ENCODE measurements around the gene CSH1.
A peak's percentile ranks its signal among the peaks of the same experiment; 100 is the strongest.
"Not testable (repeated sequence)": the region's sequence is repeated elsewhere in the genome, so short reads cannot be mapped to it uniquely, and the experiment has no call there.

Gene CSH1

GRCh38 chr17:63869491-63870291 is 26.7 kb downstream of the CSH1 start:
- not testable (repeated sequence) for DNase-seq (ENCODE audit: low read depth in 2 of 3, low spot score in 2 of 3)

GRCh38 chr17:63866625-63867024 is 29.7 kb downstream of the CSH1 start:
- DNase-seq (ENCODE audit: low read depth in 2 of 3, low spot score in 2 of 3): not testable (repeated sequence)

- no peak for DNase-seq (ENCODE audit: low read depth in 2 of 3, low spot score in 2 of 3)
Observed at GRCh38 chr17:63859257-63859656, 37.1 kb downstream of the CSH1 start.

DNA sequence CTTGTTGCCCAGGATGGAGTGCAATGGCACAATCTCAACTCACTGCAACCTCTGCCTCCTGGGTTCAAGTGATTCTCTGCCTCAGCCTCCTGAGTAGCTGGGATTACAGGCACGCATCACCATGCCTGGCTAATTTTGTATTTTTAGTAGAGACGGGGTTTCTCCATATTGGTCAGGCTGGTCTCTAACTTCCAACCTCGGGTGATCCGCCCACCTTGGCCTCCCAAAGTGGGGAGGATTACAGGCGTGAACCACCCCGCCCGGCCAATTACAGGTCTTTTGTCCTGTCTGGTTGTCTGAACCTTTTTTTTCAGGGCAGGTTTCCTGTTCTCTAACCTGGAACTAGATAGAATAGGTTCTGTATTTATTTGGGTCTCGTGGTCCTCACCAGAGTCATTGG is 39.9 kb downstream of the CSH1 start:
- DNase-seq (ENCODE audit: low read depth in 2 of 3, low spot score in 2 of 3): not testable (repeated sequence)

- no peak for DNase-seq (ENCODE audit: low read depth in 2 of 3, low spot score in 2 of 3)
Observed at GRCh38 chr17:63855185-63855584, 41.2 kb downstream of the CSH1 start.

DNA sequence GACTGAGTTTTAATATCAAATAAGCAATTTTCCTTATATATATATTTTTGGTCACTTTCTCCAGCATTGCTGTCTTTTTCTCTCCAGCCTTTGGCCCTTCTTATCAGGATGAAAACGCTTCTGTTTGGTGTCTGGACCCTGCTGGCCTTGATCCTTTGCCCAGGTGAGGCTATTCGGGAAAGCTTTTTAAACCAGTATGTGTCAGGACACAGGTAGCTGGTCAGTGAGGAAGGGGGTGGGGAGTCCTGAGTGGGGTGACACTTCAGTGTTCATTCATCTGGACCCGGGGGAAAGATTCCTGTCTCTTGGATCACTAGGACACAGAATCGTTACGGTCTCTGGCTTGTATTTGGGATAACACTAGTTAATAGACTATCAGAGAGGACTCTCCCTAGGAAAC is 41.7 kb downstream of the CSH1 start:
- DNase-seq (ENCODE audit: low read depth in 2 of 3, low spot score in 2 of 3): no peak

- no peak for DNase-seq (ENCODE audit: low read depth in 2 of 3, low spot score in 2 of 3)
Observed at GRCh38 chr17:63853260-63853659, 43.1 kb downstream of the CSH1 start.

DNA sequence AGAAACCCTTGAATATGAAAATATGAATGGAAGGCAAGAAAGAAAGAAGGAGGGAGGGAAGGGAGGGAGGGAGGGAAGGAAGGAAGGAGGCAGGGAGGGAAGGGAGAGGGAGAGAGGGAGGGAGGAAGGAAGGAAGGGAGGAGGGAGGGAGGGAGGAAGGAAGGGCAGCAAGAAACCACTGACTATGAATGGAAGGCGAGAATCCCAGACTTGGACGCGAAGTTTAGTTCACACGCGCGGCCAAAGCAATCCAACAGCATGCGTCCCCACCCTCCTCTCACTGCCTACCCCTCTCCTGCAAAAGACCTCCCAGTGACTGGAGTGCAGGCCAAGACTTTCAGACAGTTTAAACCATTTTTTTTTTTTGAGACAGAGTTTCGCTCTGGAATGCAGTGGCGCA is 46.0 kb downstream of the CSH1 start:
- DNase-seq (ENCODE audit: low read depth in 2 of 3, low spot score in 2 of 3): no peak

- peak; percentile 91 to 96 (median 95) for DNase-seq (ENCODE audit: low read depth in 2 of 3, low spot score in 2 of 3)
Observed at GRCh38 chr17:63848834-63849689, 47.3 kb downstream of the CSH1 start.

- DNase-seq (ENCODE audit: low read depth in 2 of 3, low spot score in 2 of 3): no peak
Observed at GRCh38 chr17:63847525-63848249, 48.7 kb downstream of the CSH1 start.

GRCh38 chr17:63845509-63845908 is 50.9 kb downstream of the CSH1 start:
- DNase-seq (ENCODE audit: low read depth in 2 of 3, low spot score in 2 of 3): no peak
